Measurements from ENCODE around the gene PPP2R5B. TPM values are rescaled to one million over a fixed set of nuclear protein-coding genes. Genes with fewer than 3 reads are reported as not detected.

Gene PPP2R5B
- total RNA-seq, 1 donor from 2014 or later, result 115 TPM

- no peaks in the 10 kb centered on the region for H3K36me3 ChIP-seq
- H3K4me3 ChIP-seq, result no peak overlapping the region
- H3K27me3 ChIP-seq, result no peaks in the 10 kb centered on the region
- intact Hi-C loops (cut with DNase I), result no loop called here
- no peak for TF ChIP-seq CTCF (IDR thresholded peaks at IDR 0.05)
- H3K9me3 ChIP-seq, result no peaks in the 10 kb centered on the region
- DNase-seq (ENCODE audit: low spot score in 2 of 2), result no peak
- H3K4me1 ChIP-seq, result peaks cover 8 to 12% of the 10 kb centered on the region in 2 donors
- H3K27ac ChIP-seq, result peak overlapping the region in 1 of 2 donors; percentile 42
Measured at GRCh38 chr11:64887234-64887756, 37.2 kb upstream of the PPP2R5B start.

- peak in 1 of 2 donors; percentile 89 for DNase-seq (ENCODE audit: low spot score in 2 of 2)
- H3K27me3 ChIP-seq, result no peaks in the 10 kb centered on the region
- H3K4me1 ChIP-seq, result peaks cover 5 to 7% of the 10 kb centered on the region in 2 donors
- peak overlapping the region; percentile 41 to 51 for H3K4me3 ChIP-seq
- intact Hi-C loops (cut with DNase I), result no loop called here
- H3K27ac ChIP-seq, result peak overlapping the region in 1 of 2 donors; percentile 42
- peak; percentile 94 to 97 (median 96) for TF ChIP-seq CTCF (IDR thresholded peaks at IDR 0.05)
- no peaks in the 10 kb centered on the region for H3K9me3 ChIP-seq
- H3K36me3 ChIP-seq, result no peaks in the 10 kb centered on the region
Measured at GRCh38 chr11:64887757-64888405, 36.6 kb upstream of the PPP2R5B start.

GRCh38 chr11:64888406-64888728, 36.1 kb upstream of the PPP2R5B start:
- intact Hi-C loops (cut with DNase I), result no loop called here
- no peaks in the 10 kb centered on the region for H3K36me3 ChIP-seq

GRCh38 chr11:64888729-64889511, 35.6 kb upstream of the PPP2R5B start:
- no peak for TF ChIP-seq CTCF (IDR thresholded peaks at IDR 0.05)

More at GRCh38 chr11:64888406-64888728, 36.1 kb upstream of the PPP2R5B start:
- Histone ChIP-seq H3K9me3 (no peaks in the 10 kb centered on the region), H3K4me3 (peak overlapping the region; percentile 41 to 51), H3K27ac (peak overlapping the region in 1 of 2 donors; percentile 42), H3K4me1 (peaks cover 5% of the 10 kb centered on the region in 2 donors), H3K27me3 (no peaks in the 10 kb centered on the region)
- no peak for TF ChIP-seq CTCF (IDR thresholded peaks at IDR 0.05)
- no peak for DNase-seq (ENCODE audit: low spot score in 2 of 2)

GRCh38 chr11:64890522-64890939, 34.0 kb upstream of the PPP2R5B start:
- no peak for TF ChIP-seq CTCF (IDR thresholded peaks at IDR 0.05)
- no peaks in the 10 kb centered on the region for H3K27me3 ChIP-seq
- no peak for DNase-seq (ENCODE audit: low spot score in 2 of 2)
- intact Hi-C loops (cut with DNase I), result no loop called here
- H3K4me3 ChIP-seq, result no peak overlapping the region
- H3K36me3 ChIP-seq, result peaks cover 6 to 8% of the 10 kb centered on the region in 2 donors
- peaks cover 5% of the 10 kb centered on the region in 2 donors for H3K4me1 ChIP-seq
- H3K27ac ChIP-seq, result no peak overlapping the region
- H3K9me3 ChIP-seq, result no peaks in the 10 kb centered on the region

More at GRCh38 chr11:64888729-64889511, 35.6 kb upstream of the PPP2R5B start:
- no peaks in the 10 kb centered on the region for H3K27me3 ChIP-seq
- no peaks in the 10 kb centered on the region for H3K36me3 ChIP-seq
- H3K4me3 ChIP-seq, result no peak overlapping the region
- no peaks in the 10 kb centered on the region for H3K9me3 ChIP-seq
- H3K4me1 ChIP-seq, result peaks cover 5% of the 10 kb centered on the region in 2 donors
- intact Hi-C loops (cut with DNase I), result no loop called here
- no peak for DNase-seq (ENCODE audit: low spot score in 2 of 2)
- no peak overlapping the region for H3K27ac ChIP-seq

Measured in ascending aorta (tissue), 2 donors.